ENCODE data around the gene ALG9. TPM values are rescaled to one million over a fixed set of nuclear protein-coding genes. Genes with fewer than 3 reads are reported as not detected.

The ALG9 gene
- total and polyA plus RNA-seq, 10 of the 15 experiments (the other 5 are each of a cell fraction or from before 2014, with no cell fraction given), result 10.8 to 41.6 (median 25.5) TPM

GRCh38 chr11:111908639-111909305 is 37.4 kb upstream of the ALG9 start:
- POLR2A ChIA-PET, result no interaction called here
- RAD21 ChIA-PET (ENCODE audit: unreplicated experiment), result no interaction called here
- Histone ChIP-seq H4K20me1 (ENCODE audit: control insufficient read depth, insufficient read depth) (no peaks in the 10 kb centered on the region), H2AFZ (ENCODE audit: control insufficient read depth, low read depth, low read length) (no peak overlapping the region), H3K4me1 (ENCODE audit: control insufficient read depth, insufficient read depth, low read length) (no peaks in the 10 kb centered on the region), H3K9ac (ENCODE audit: control insufficient read depth, insufficient read depth, low read length) (no peak overlapping the region), H3K4me3 (no peak overlapping the region), H3K27me3 (replicated peaks in 1 of 2; ENCODE audit: control insufficient read depth in 2 of 2, insufficient read depth in 2 of 2, low read length in 1 of 2) (no peaks in the 10 kb centered on the region; a peak in 2 of 4 replicates), H3K36me3 (ENCODE audit: control insufficient read depth in 2 of 2, insufficient read depth in 2 of 2, low read length in 1 of 2) (no peaks in the 10 kb centered on the region), H3K4me2 (ENCODE audit: control insufficient read depth, insufficient read depth) (no peak overlapping the region), H3K27ac (ENCODE audit: control insufficient read depth, insufficient read depth) (no peak overlapping the region), H3K79me2 (ENCODE audit: control insufficient read depth, insufficient read depth, low read length) (no peaks in the 10 kb centered on the region), H3K9me3 (replicated peaks; ENCODE audit: control insufficient read depth, insufficient read depth, low read length) (no peaks in the 10 kb centered on the region)
- TF ChIP-seq CBX5 (IDR thresholded peaks at IDR 0.05; ENCODE audit: low read depth) (no peak), SREBF2 (IDR thresholded peaks at IDR 0.05; ENCODE audit: low read length) (no peak), DPF2 (IDR thresholded peaks at IDR 0.05) (no peak), EED (IDR thresholded peaks at IDR 0.05; ENCODE audit: low read depth) (no peak), SREBF1 (IDR thresholded peaks at IDR 0.05; ENCODE audit: low read length) (no peak), RFX5 (IDR thresholded peaks at IDR 0.05; ENCODE audit: low read depth, low read length) (no peak), TAF1 (IDR thresholded peaks at IDR 0.05; ENCODE audit: borderline replicate concordance, low read depth, low read length) (no peak), MLLT1 (IDR thresholded peaks at IDR 0.05) (no peak), E4F1 (IDR thresholded peaks at IDR 0.05; ENCODE audit: borderline replicate concordance, partially characterized antibody) (no peak), CHD1 (IDR thresholded peaks at IDR 0.05; ENCODE audit: low read depth, low read length) (no peak), HDAC2 (IDR thresholded peaks at IDR 0.05) (no peak), ZNF274 (IDR thresholded peaks at IDR 0.05; ENCODE audit: insufficient read depth, insufficient read length) (no peak), E2F4 (IDR thresholded peaks at IDR 0.05; ENCODE audit: low read depth, low read length) (no peak), MEF2B (IDR thresholded peaks at IDR 0.05; ENCODE audit: partially characterized antibody, poor library complexity, severe bottlenecking) (no peak), ZNF24 (IDR thresholded peaks at IDR 0.05) (no peak), MXI1 (IDR thresholded peaks at IDR 0.05; ENCODE audit: low read depth, low read length) (no peak), FOXK2 (IDR thresholded peaks at IDR 0.05) (no peak)
- BruUV-seq (replicated peaks), result no TSS peak
- ATAC-seq, result no peak
- no peak for FAIRE-seq
- 57% methylated on average over 5 of the region's 5 CpGs for WGBS (ENCODE audit: insufficient coverage, insufficient replicate concordance, low lambda C conversion rate, missing lambda C conversion rate)
- CTCF ChIA-PET, result interaction anchor here (1.1 kb wide), 1 partner anchor 23 kb away, joined by 3 read pairs; no protein-coding TSS in a partner anchor
- no peak for DNase-seq (ENCODE audit: low read depth, low spot score)
- SMC1A ChIA-PET (ENCODE audit: uncharacterized antibody, unreplicated experiment), result no interaction called here
- intact Hi-C loops (cut with micrococcal nuclease; ENCODE audit: unreplicated experiment), result no loop called here
- in situ Hi-C loops (cut with MboI), result no loop called here

Measured in GM12878 (cell line).